Astrocyte (in vitro differentiated cells and primary cell): ENCODE measurements around the gene GP2. TPM values are rescaled to one million over a fixed set of nuclear protein-coding genes. Genes with fewer than 3 reads are reported as not detected.

Experiments used
- DNase-seq: peaks from one replicate; pipeline ENCODE4 v3.0.0-alpha.2; 2010; ENCODE audit warnings: low read depth
- FAIRE-seq: peaks from 2 replicates; lab custom pipeline; 2011; peaks lifted over from hg19 to GRCh38; lab: Jason Lieb, UNC
- H2AFZ ChIP-seq: 2 replicates; pipeline ENCODE4 v1.6.0; 2012; ENCODE audit warnings: low read depth, low read length, inconsistent platforms
- H3K27ac ChIP-seq: 2 replicates; pipeline ENCODE4 v1.5.1; 2011; ENCODE audit warnings: low read depth, low read length, inconsistent platforms
- H3K27me3 ChIP-seq: 2 replicates; pipeline ENCODE4 v1.6.0; 2011; ENCODE audit warnings: low read length, inconsistent platforms; ENCODE audit not compliant: insufficient read depth
- H3K36me3 ChIP-seq: 2 replicates; pipeline ENCODE4 v1.5.1; 2011; ENCODE audit warnings: low read length, inconsistent platforms; ENCODE audit not compliant: insufficient read depth
- H3K4me1 ChIP-seq: 2 replicates; pipeline ENCODE4 v1.5.1; 2011; ENCODE audit warnings: low read length, inconsistent platforms; ENCODE audit not compliant: insufficient read depth
- H3K4me2 ChIP-seq: 2 replicates; pipeline ENCODE4 v1.6.0; 2012; ENCODE audit warnings: low read length, inconsistent platforms
- H3K4me3 ChIP-seq: 2 replicates; pipeline ENCODE4 v1.5.1; 2011; ENCODE audit warnings: low read depth, mild to moderate bottlenecking, low read length, inconsistent platforms; ENCODE audit not compliant: insufficient read depth
- H3K79me2 ChIP-seq: 2 replicates; pipeline ENCODE4 v1.6.0; 2012; ENCODE audit warnings: mild to moderate bottlenecking, low read length, inconsistent platforms; ENCODE audit not compliant: insufficient read depth
- H3K9ac ChIP-seq: 2 replicates; pipeline ENCODE4 v1.6.0; 2012; ENCODE audit warnings: mild to moderate bottlenecking, low read length, inconsistent platforms
- H3K9me3 ChIP-seq: 2 replicates; pipeline ENCODE4 v1.5.1; 2012; ENCODE audit warnings: low read depth, mild to moderate bottlenecking, low read length, inconsistent platforms; ENCODE audit not compliant: insufficient read depth
- H4K20me1 ChIP-seq: 2 replicates; pipeline ENCODE4 v1.6.0; 2012; ENCODE audit warnings: low read length, inconsistent platforms; ENCODE audit not compliant: insufficient read depth
- H3K27ac Mint-ChIP-seq: one replicate; pipeline ENCODE4 v1.8.0; 2021; ENCODE audit warnings: mild to moderate bottlenecking, mixed read lengths; ENCODE audit not compliant: unreplicated experiment
- H3K27me3 Mint-ChIP-seq: one replicate; pipeline ENCODE4 v1.8.0; 2021; ENCODE audit warnings: low read depth, mixed read lengths; ENCODE audit not compliant: unreplicated experiment
- H3K36me3 Mint-ChIP-seq: one replicate; pipeline ENCODE4 v1.8.0; 2021; ENCODE audit warnings: low read depth, mixed read lengths; ENCODE audit not compliant: unreplicated experiment
- H3K4me1 Mint-ChIP-seq: one replicate; pipeline ENCODE4 v1.8.0; 2021; ENCODE audit warnings: low read depth, mixed read lengths; ENCODE audit not compliant: unreplicated experiment
- H3K4me3 Mint-ChIP-seq: one replicate; pipeline ENCODE4 v1.8.0; 2021; ENCODE audit warnings: mild to moderate bottlenecking, moderate library complexity, mixed read lengths; ENCODE audit not compliant: unreplicated experiment
- H3K9me3 Mint-ChIP-seq: one replicate; pipeline ENCODE4 v1.8.0; 2021; ENCODE audit warnings: mild to moderate bottlenecking, mixed read lengths; ENCODE audit not compliant: unreplicated experiment
- EZH2 ChIP-seq: IDR thresholded peaks from 2 replicates; pipeline ENCODE4 v1.6.1; 2012; ENCODE audit warnings: mild to moderate bottlenecking, low read length, inconsistent platforms; ENCODE audit not compliant: insufficient read depth
- total RNA-seq: library from RNA; stranded (reverse); gene quantifications from 2 replicates; pipeline ENCODE4 v1.2.1, GENCODE V29; 2021
- TF ChIP-seq, protein P1 (sequence below): IDR thresholded peaks from 2 replicates; pipeline ENCODE4 v1.5.1; 2011; ENCODE audit warnings: low read depth, mild to moderate bottlenecking, inconsistent platforms, low read length, moderate library complexity; ENCODE audit not compliant: insufficient read depth

Gene GP2
- total RNA-seq, 1 donor from 2014 or later = not detected

DNA sequence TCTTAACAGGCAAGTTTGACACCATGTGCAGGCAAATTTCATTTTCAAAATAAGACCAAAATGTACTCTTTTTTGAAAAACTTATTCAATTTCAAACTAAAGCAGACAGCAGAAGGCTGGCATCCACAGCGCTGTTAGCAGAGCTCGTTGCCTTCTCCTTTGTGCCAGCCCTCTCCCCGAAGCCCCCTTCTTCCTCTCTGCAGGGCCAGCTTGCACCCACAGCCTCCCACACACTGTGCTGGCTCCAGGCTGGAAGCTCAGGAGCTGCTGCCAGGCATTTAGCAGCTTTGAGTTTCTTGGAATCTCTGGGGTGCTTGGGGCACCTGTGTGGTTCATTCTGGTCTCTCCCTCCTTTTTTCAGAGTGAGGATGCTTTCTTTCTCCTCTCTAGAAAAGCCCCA, 37.7 kb downstream of the GP2 start:
- Mint-ChIP-seq H3K4me1 (no peaks in the 10 kb centered on the region), H3K27me3 (peaks cover 18% of the 10 kb centered on the region), H3K4me3 (no peak overlapping the region), H3K36me3 (no peaks in the 10 kb centered on the region), H3K27ac (no peak overlapping the region), H3K9me3 (no peaks in the 10 kb centered on the region)
- no peaks in the 10 kb centered on the region for H4K20me1 ChIP-seq
- no peak overlapping the region for H3K4me2 ChIP-seq
- DNase-seq = no peak
- H2AFZ ChIP-seq = no peak overlapping the region
- no peak overlapping the region for H3K27ac ChIP-seq
- FAIRE-seq = no peak
- no peak overlapping the region for H3K9ac ChIP-seq
- no peaks in the 10 kb centered on the region for H3K9me3 ChIP-seq
- no peaks in the 10 kb centered on the region for H3K79me2 ChIP-seq
- H3K36me3 ChIP-seq = no peaks in the 10 kb centered on the region
- no peaks in the 10 kb centered on the region for H3K27me3 ChIP-seq
- H3K4me1 ChIP-seq = no peaks in the 10 kb centered on the region
- H3K4me3 ChIP-seq = no peak overlapping the region
- TF ChIP-seq, protein P1, sequence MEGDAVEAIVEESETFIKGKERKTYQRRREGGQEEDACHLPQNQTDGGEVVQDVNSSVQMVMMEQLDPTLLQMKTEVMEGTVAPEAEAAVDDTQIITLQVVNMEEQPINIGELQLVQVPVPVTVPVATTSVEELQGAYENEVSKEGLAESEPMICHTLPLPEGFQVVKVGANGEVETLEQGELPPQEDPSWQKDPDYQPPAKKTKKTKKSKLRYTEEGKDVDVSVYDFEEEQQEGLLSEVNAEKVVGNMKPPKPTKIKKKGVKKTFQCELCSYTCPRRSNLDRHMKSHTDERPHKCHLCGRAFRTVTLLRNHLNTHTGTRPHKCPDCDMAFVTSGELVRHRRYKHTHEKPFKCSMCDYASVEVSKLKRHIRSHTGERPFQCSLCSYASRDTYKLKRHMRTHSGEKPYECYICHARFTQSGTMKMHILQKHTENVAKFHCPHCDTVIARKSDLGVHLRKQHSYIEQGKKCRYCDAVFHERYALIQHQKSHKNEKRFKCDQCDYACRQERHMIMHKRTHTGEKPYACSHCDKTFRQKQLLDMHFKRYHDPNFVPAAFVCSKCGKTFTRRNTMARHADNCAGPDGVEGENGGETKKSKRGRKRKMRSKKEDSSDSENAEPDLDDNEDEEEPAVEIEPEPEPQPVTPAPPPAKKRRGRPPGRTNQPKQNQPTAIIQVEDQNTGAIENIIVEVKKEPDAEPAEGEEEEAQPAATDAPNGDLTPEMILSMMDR = no peak
- TF ChIP-seq EZH2 = no peak

DNA sequence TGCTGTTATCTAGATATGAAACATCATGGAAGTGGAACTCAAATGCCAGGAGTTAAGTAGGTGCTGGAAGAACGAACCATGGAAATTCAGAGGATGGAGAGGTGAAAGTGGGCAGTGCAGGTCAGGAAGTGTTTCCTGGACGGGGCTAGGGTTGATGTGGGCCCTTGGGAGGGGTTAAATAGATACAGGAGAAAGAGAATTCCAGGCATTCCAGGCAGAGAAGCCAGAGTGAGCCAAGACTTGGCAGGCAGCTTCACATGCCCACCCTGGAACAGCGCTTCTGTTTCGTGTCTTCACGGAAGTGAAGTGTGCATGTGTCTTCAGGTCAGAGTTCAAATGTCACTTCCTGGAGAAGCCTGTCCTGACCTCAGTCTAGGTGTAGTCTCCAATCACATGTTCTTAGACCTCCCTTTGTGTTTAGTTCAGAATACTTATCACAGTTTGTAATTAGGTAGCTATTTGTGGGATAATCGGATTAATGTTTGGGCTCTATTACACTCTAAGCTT, 41.3 kb downstream of the GP2 start:
- H3K27me3 ChIP-seq = no peaks in the 10 kb centered on the region
- no peaks in the 10 kb centered on the region for H3K9me3 Mint-ChIP-seq
- H3K4me3 Mint-ChIP-seq = no peak overlapping the region
- H4K20me1 ChIP-seq = no peaks in the 10 kb centered on the region
- no peak overlapping the region for H3K4me3 ChIP-seq
- H3K27ac Mint-ChIP-seq = no peak overlapping the region
- FAIRE-seq = no peak
- no peaks in the 10 kb centered on the region for H3K9me3 ChIP-seq
- no peaks in the 10 kb centered on the region for H3K36me3 Mint-ChIP-seq
- H3K4me1 ChIP-seq = no peaks in the 10 kb centered on the region
- no peak for DNase-seq
- H3K36me3 ChIP-seq = no peaks in the 10 kb centered on the region
- H3K79me2 ChIP-seq = no peaks in the 10 kb centered on the region
- TF ChIP-seq, protein P1 = no peak
- no peak for TF ChIP-seq EZH2
- H3K27ac ChIP-seq = no peak overlapping the region
- H3K4me1 Mint-ChIP-seq = no peaks in the 10 kb centered on the region
- peaks cover 12% of the 10 kb centered on the region for H3K27me3 Mint-ChIP-seq
- H3K4me2 ChIP-seq = no peak overlapping the region
- H2AFZ ChIP-seq = no peak overlapping the region
- H3K9ac ChIP-seq = no peak overlapping the region

DNA sequence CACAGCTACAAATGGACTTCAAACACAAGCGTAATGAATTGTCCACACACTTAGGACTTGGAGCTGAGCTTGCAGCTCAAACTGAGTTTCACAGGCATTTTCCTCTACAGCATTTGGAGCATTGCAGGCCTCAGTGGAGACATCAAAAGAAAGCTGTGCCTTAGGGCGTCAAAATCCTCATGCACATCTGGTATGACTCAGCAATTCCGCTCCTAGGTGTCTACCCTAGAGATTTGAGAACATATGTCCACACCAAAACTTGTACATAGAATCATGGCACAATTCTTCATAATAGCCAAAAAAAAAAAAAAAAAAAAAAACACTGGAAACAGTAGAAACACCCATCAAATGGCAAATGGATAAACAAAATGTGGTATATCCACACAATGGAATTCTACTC, 47.1 kb downstream of the GP2 start:
- peaks cover 7% of the 10 kb centered on the region for H3K27me3 Mint-ChIP-seq

More for the DNA sequence above, 47.1 kb downstream of the GP2 start:
- DNase-seq = no peak
- no peaks in the 10 kb centered on the region for H3K79me2 ChIP-seq
- Mint-ChIP-seq H3K36me3 (no peaks in the 10 kb centered on the region), H3K9me3 (no peaks in the 10 kb centered on the region), H3K4me1 (no peaks in the 10 kb centered on the region), H3K27ac (no peak overlapping the region), H3K4me3 (no peak overlapping the region)
- no peaks in the 10 kb centered on the region for H3K36me3 ChIP-seq
- no peaks in the 10 kb centered on the region for H3K4me1 ChIP-seq
- no peak overlapping the region for H3K27ac ChIP-seq
- H3K9ac ChIP-seq = no peak overlapping the region
- no peak overlapping the region for H3K4me2 ChIP-seq
- no peaks in the 10 kb centered on the region for H4K20me1 ChIP-seq
- peaks cover 3% of the 10 kb centered on the region for H3K9me3 ChIP-seq
- no peak for TF ChIP-seq EZH2
- TF ChIP-seq, protein P1 = no peak
- H3K27me3 ChIP-seq = no peaks in the 10 kb centered on the region
- FAIRE-seq = no peak
- no peak overlapping the region for H3K4me3 ChIP-seq
- H2AFZ ChIP-seq = no peak overlapping the region
